B cell (primary cell): ENCODE results near the gene GPR37L1. TPM values are rescaled to one million over a fixed set of nuclear protein-coding genes. Genes with fewer than 3 reads are reported as not detected.

Experiments used
- ATAC-seq: fragments of 200-7000 bp; cut with Tn5 transposase; one replicate; pipeline ENCODE4 v1.10.0; 2021; ENCODE audit warnings: low read depth, mild to moderate bottlenecking, moderate number of reproducible peaks, moderate library complexity
- CTCF ChIA-PET: fragments of 350-600 bp; sonication (Branson Sonifier 250); formaldehyde crosslinking; loops from one replicate; lab custom pipeline; 2021; ENCODE audit warnings: antibody characterized with exemption, inconsistent platforms; lab: Charles Lee
- POLR2A ChIA-PET: fragments of 350-600 bp; sonication (Branson Sonifier 250); formaldehyde crosslinking; loops from one replicate; lab custom pipeline; 2021; ENCODE audit warnings: antibody characterized with exemption; lab: Charles Lee
- DNase-seq: peaks from one replicate; pipeline ENCODE4 v3.0.0; 2013
- H2AFZ ChIP-seq: 2 replicates; pipeline ENCODE4 v1.6.1; 2012; ENCODE audit warnings: mild to moderate bottlenecking, low read depth, low read length; ENCODE audit not compliant: insufficient read depth, poor library complexity, severe bottlenecking
- H3K27ac ChIP-seq, 2 donors: 1 replicate in 1 of 2; 2 replicates in 1 of 2; pipeline ENCODE4 v1.5.1; 2012 to 2013; ENCODE audit warnings: low read length in 2 of 2, mild to moderate bottlenecking in 2 of 2, moderate library complexity in 1 of 2
- H3K27me3 ChIP-seq, 4 experiments: fragments of 200-600 bp in 1 of 4; sonication (generic) in 1 of 4; replicated peaks in 1 of 4; 1 replicate in 2 of 4; 2 replicates in 2 of 4; pipeline versions ENCODE4 v1.6.1 to v1.7.0; 2013 to 2016; ENCODE audit warnings: low read length in 3 of 4, mild to moderate bottlenecking in 2 of 4, mixed read lengths in 1 of 4, moderate library complexity in 1 of 4; ENCODE audit not compliant: insufficient read depth in 4 of 4, control insufficient read depth in 3 of 4; ENCODE audit errors: control extremely low read depth in 1 of 4
- H3K36me3 ChIP-seq, 2 experiments: replicated peaks in 1 of 2; 1 replicate in 1 of 2; 2 replicates in 1 of 2; pipeline versions ENCODE4 v1.6.1 to v1.7.1; 2013; ENCODE audit warnings: low read length in 1 of 2; ENCODE audit not compliant: insufficient read depth in 2 of 2, control insufficient read depth in 1 of 2; ENCODE audit errors: control extremely low read depth in 1 of 2, extremely low read depth in 1 of 2
- H3K4me1 ChIP-seq, 2 donors: fragments of 200-600 bp in 1 of 2; sonication (generic) in 1 of 2; 1 replicate in 1 of 2; 2 replicates in 1 of 2; pipeline versions ENCODE4 v1.5.1 to v1.6.1; 2013 to 2017; ENCODE audit warnings: low read length in 2 of 2; ENCODE audit not compliant: control insufficient read depth in 2 of 2, insufficient read depth in 2 of 2
- H3K4me2 ChIP-seq: replicated peaks from 2 replicates; pipeline ENCODE3; 2012; ENCODE audit warnings: mild to moderate bottlenecking, low read depth, low read length; ENCODE audit not compliant: poor library complexity, severe bottlenecking
- H3K4me3 ChIP-seq, 5 experiments: fragments of 200-600 bp in 1 of 5; sonication (generic) in 1 of 5; 1 replicate in 3 of 5; 2 replicates in 2 of 5; pipeline versions ENCODE4 v1.5.1 to v1.7.0; 2011 to 2016; ENCODE audit warnings: low read length in 4 of 5, mild to moderate bottlenecking in 4 of 5, low read depth in 2 of 5, control low read depth in 1 of 5, moderate library complexity in 1 of 5; ENCODE audit not compliant: insufficient read depth in 1 of 5; ENCODE audit errors: control extremely low read depth in 1 of 5, extremely low read depth in 1 of 5
- H3K79me2 ChIP-seq: fragments of 200-600 bp; sonication (generic); one replicate; pipeline ENCODE4 v1.6.0; 2016; ENCODE audit warnings: low read length; ENCODE audit not compliant: control insufficient read depth, insufficient read depth
- H3K9ac ChIP-seq: fragments of 200-600 bp; sonication (generic); 2 replicates; pipeline ENCODE4 v1.6.1; 2017; ENCODE audit warnings: mild to moderate bottlenecking, low read length, moderate library complexity
- H3K9me3 ChIP-seq, 3 donors: one replicate each; pipeline versions ENCODE4 v1.6.1 to v1.7.1; 2013; ENCODE audit warnings: low read length in 2 of 3; ENCODE audit not compliant: control insufficient read depth in 2 of 3, insufficient read depth in 1 of 3; ENCODE audit errors: control extremely low read depth in 1 of 3
- H4K20me1 ChIP-seq: 2 replicates; pipeline ENCODE4 v1.6.0; 2012; ENCODE audit warnings: mild to moderate bottlenecking, low read length; ENCODE audit not compliant: insufficient read depth, control insufficient read depth, poor library complexity, severe bottlenecking
- H3K27ac Mint-ChIP-seq: one replicate; pipeline ENCODE4 v1.8.0; 2021; ENCODE audit warnings: mixed read lengths
- H3K27me3 Mint-ChIP-seq: one replicate; pipeline ENCODE4 v1.8.0; 2021; ENCODE audit warnings: mixed read lengths
- H3K4me1 Mint-ChIP-seq: one replicate; pipeline ENCODE4 v1.8.0; 2021; ENCODE audit warnings: mixed read lengths
- H3K4me3 Mint-ChIP-seq: one replicate; pipeline ENCODE4 v1.8.0; 2021; ENCODE audit warnings: mixed read lengths
- H3K9me3 Mint-ChIP-seq: one replicate; pipeline ENCODE4 v1.8.0; 2022; ENCODE audit warnings: mixed read lengths; ENCODE audit not compliant: insufficient read depth
- CTCF ChIP-seq: fragments of 200-600 bp; IDR thresholded peaks from one replicate; pipeline ENCODE4 v1.8.0; 2022; ENCODE audit warnings: antibody characterized with exemption, mild to moderate bottlenecking
- EZH2 ChIP-seq: IDR thresholded peaks from 2 replicates; pipeline ENCODE4 v1.6.1; 2012; ENCODE audit warnings: borderline replicate concordance, low read depth, mild to moderate bottlenecking, moderate library complexity, low read length; ENCODE audit not compliant: insufficient read depth, poor library complexity, severe bottlenecking
- WGBS: methylation state at CpG from one replicate; pipeline ENCODE4 v1.1.5; 2013; ENCODE audit warnings: missing lambda C conversion rate; ENCODE audit not compliant: insufficient coverage; 5-methylcytosine and 5-hydroxymethylcytosine counted together
- intact Hi-C: fragments of 100-400 bp; cut with micrococcal nuclease; formaldehyde crosslinking; loops from one replicate; pipeline ENCODE4 v1.10.0; 2022
- polyA plus RNA-seq: library from polyadenylated mRNA; depleted of rRNA; stranded (reverse); fragments of >200 nt; gene quantifications from 2 replicates; pipeline ENCODE4 v1.2.3, GENCODE V29; 2012
- total RNA-seq, 2 donors: library from RNA; stranded (reverse); fragments of 120-200 nt in 1 of 2; gene quantifications; 1 replicate in 1 of 2; 2 replicates in 1 of 2; pipeline versions ENCODE4 v1.2.3 to v1.2.4, GENCODE V29; 2013 to 2022

GPR37L1 gene
- total and polyA plus RNA-seq, 2 donors (not counting 1 experiment from before 2014, with no cell fraction given), result not detected

DNA sequence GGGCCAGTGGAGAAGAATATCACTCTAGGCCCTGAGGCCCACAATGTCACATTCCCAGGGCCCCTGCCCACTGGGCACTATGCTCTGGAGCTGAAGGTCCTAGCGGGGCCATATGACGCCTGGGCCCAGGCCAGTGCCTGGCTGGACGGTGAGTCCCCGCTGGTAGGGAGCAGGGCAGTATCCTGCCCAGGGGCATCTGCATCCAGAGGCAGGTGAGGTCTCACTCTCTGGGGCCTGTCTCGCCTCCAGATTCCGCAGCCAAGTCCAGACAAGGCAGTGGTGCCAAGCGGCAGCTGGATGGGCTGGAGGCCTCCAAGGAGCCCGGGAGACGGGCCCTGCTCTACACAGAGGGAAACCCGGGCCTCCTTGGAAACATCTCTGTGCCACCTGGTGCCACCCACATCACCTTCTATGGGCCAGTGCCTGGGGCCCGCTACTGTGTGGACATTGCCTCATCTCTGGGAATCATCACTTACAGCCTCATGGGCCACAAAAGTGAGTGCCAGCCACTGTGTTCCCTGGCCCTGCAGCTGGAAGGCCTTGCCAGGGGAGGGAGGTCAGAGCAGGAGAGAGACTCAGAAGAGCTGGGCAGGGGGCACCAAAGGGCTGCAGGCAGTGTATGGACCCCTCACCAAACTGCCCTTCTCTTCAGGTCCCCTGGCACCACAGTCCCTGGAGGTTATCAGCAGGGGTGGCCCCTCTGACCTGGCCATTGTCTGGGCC is 48.7 kb downstream of the GPR37L1 start:
- H3K9me3 ChIP-seq, result no peaks in the 10 kb centered on the region
- no peaks in the 10 kb centered on the region for H4K20me1 ChIP-seq
- no peak overlapping the region for H3K4me3 ChIP-seq
- H3K4me1 Mint-ChIP-seq, result peaks cover 7% of the 10 kb centered on the region
- TF ChIP-seq CTCF (no peak), EZH2 (no peak)
- no peak overlapping the region for H3K27ac ChIP-seq
- H3K9me3 Mint-ChIP-seq, result no peaks in the 10 kb centered on the region
- ChIA-PET POLR2A (no interaction called here), CTCF (interaction anchor here (1.1 to 2.5 kb wide), 2 partner anchors 11 to 13 kb away, joined by 4 to 7 read pairs; partner anchors contain the start of gene PTPN7)
- no peak for DNase-seq
- peaks cover 6% of the 10 kb centered on the region for H3K27me3 Mint-ChIP-seq
- ATAC-seq, result no peak
- H3K79me2 ChIP-seq, result peaks cover 4% of the 10 kb centered on the region
- 95% methylated on average over 10 of the region's 11 CpGs for WGBS
- no peak overlapping the region for H2AFZ ChIP-seq
- no peaks in the 10 kb centered on the region for H3K27me3 ChIP-seq
- H3K36me3 ChIP-seq, result no peaks in the 10 kb centered on the region
- H3K27ac Mint-ChIP-seq, result no peak overlapping the region
- H3K4me1 ChIP-seq, result peaks cover 0 to 2% of the 10 kb centered on the region in 2 donors
- H3K4me3 Mint-ChIP-seq, result no peak overlapping the region
- no peak overlapping the region for H3K4me2 ChIP-seq
- H3K9ac ChIP-seq, result no peak overlapping the region
- intact Hi-C loops, result no loop called here

GRCh38 chr1:202172015-202172355 is 49.3 kb downstream of the GPR37L1 start:
- CTCF ChIA-PET, result no interaction called here
- POLR2A ChIA-PET, result no interaction called here
- no peak for DNase-seq
- Mint-ChIP-seq H3K9me3 (no peaks in the 10 kb centered on the region), H3K27ac (no peak overlapping the region), H3K27me3 (peaks cover 1% of the 10 kb centered on the region), H3K4me1 (peaks cover 2% of the 10 kb centered on the region), H3K4me3 (no peak overlapping the region)
- intact Hi-C loops, result no loop called here
- H3K27me3 ChIP-seq, result no peaks in the 10 kb centered on the region
- H3K79me2 ChIP-seq, result no peaks in the 10 kb centered on the region
- H3K27ac ChIP-seq, result no peak overlapping the region
- H3K36me3 ChIP-seq, result no peaks in the 10 kb centered on the region
- H3K4me2 ChIP-seq, result no peak overlapping the region
- H3K4me1 ChIP-seq, result no peaks in the 10 kb centered on the region
- no peak overlapping the region for H2AFZ ChIP-seq
- ATAC-seq, result no peak
- 100% methylated on average over 4 of the region's 5 CpGs for WGBS
- H3K9ac ChIP-seq, result no peak overlapping the region
- TF ChIP-seq CTCF (no peak), EZH2 (no peak)
- no peak overlapping the region for H3K4me3 ChIP-seq
- no peaks in the 10 kb centered on the region for H4K20me1 ChIP-seq
- no peaks in the 10 kb centered on the region for H3K9me3 ChIP-seq
